Neural progenitor cell (in vitro differentiated cells): Measurements from ENCODE around the gene FGD4. TPM values are rescaled to one million over a fixed set of nuclear protein-coding genes. Genes with fewer than 3 reads are reported as not detected.

Experiments used
- DNase-seq: peaks from one replicate; pipeline ENCODE4 v3.0.0-alpha.2; 2016; ENCODE audit warnings: low spot score
- H2AFZ ChIP-seq: fragments of 200-600 bp; sonication (generic); replicated peaks from 2 replicates; pipeline ENCODE4 v1.6.1; 2016; ENCODE audit warnings: antibody characterized with exemption
- H3F3A ChIP-seq: fragments of 200-600 bp; sonication (generic); 2 replicates; pipeline ENCODE4 v1.6.1; 2016; ENCODE audit warnings: antibody characterized with exemption, low read depth
- H3K27ac ChIP-seq: fragments of 200-600 bp; sonication (generic); 2 replicates; pipeline ENCODE4 v1.5.1; 2016; ENCODE audit warnings: mild to moderate bottlenecking
- H3K27me3 ChIP-seq: fragments of 200-600 bp; sonication (generic); 2 replicates; pipeline ENCODE4 v1.6.1; 2016; ENCODE audit warnings: mild to moderate bottlenecking, moderate library complexity
- H3K36me3 ChIP-seq: fragments of 200-600 bp; sonication (generic); 2 replicates; pipeline ENCODE4 v1.5.1; 2016
- H3K4me1 ChIP-seq: fragments of 200-600 bp; sonication (generic); 2 replicates; pipeline ENCODE4 v1.6.1; 2016; ENCODE audit warnings: mixed run types
- H3K4me2 ChIP-seq: fragments of 200-600 bp; sonication (generic); 2 replicates; pipeline ENCODE4 v1.6.1; 2016
- H3K4me3 ChIP-seq: fragments of 200-600 bp; sonication (generic); 2 replicates; pipeline ENCODE4 v1.5.1; 2016
- H3K79me2 ChIP-seq: fragments of 200-600 bp; sonication (generic); 2 replicates; pipeline ENCODE4 v1.6.1; 2016; ENCODE audit warnings: low read depth
- H3K9ac ChIP-seq: fragments of 200-600 bp; sonication (generic); 2 replicates; pipeline ENCODE4 v1.6.1; 2016
- H3K9me3 ChIP-seq: fragments of 200-600 bp; sonication (generic); 2 replicates; pipeline ENCODE4 v1.5.1; 2016; ENCODE audit warnings: low read depth
- H4K20me1 ChIP-seq: fragments of 200-600 bp; sonication (generic); 2 replicates; pipeline ENCODE4 v1.6.1; 2016; ENCODE audit warnings: low read depth
- H3K27ac Mint-ChIP-seq: 3 replicates; pipeline ENCODE4 v1.8.0; 2021; ENCODE audit warnings: mixed read lengths
- H3K27me3 Mint-ChIP-seq: 2 replicates; pipeline ENCODE4 v1.8.0; 2022; ENCODE audit warnings: low read depth, mild to moderate bottlenecking, inconsistent platforms, moderate library complexity, mixed read lengths; ENCODE audit not compliant: insufficient read depth
- H3K36me3 Mint-ChIP-seq: 3 replicates; pipeline ENCODE4 v1.8.0; 2021; ENCODE audit warnings: mixed read lengths
- H3K4me1 Mint-ChIP-seq: 3 replicates; pipeline ENCODE4 v1.8.0; 2021; ENCODE audit warnings: mixed read lengths
- H3K4me3 Mint-ChIP-seq: 3 replicates; pipeline ENCODE4 v1.8.0; 2021; ENCODE audit warnings: mild to moderate bottlenecking, moderate library complexity, mixed read lengths
- H3K9me3 Mint-ChIP-seq: 3 replicates; pipeline ENCODE4 v1.8.0; 2020; ENCODE audit warnings: mixed read lengths
- EZH2 ChIP-seq: fragments of 200-600 bp; sonication (generic); IDR thresholded peaks from 2 replicates; pipeline ENCODE4 v1.6.1; 2017; ENCODE audit warnings: antibody characterized with exemption, mild to moderate bottlenecking, moderate library complexity
- EZH2phosphoT487 ChIP-seq: fragments of 200-600 bp; sonication (generic); IDR thresholded peaks from 2 replicates; pipeline ENCODE4 v1.6.1; 2017; ENCODE audit warnings: antibody characterized with exemption
- total RNA-seq: library from RNA; depleted of rRNA; stranded (reverse); fragments of >200 nt; gene quantifications from 2 replicates; pipeline ENCODE4 v1.2.3, GENCODE V29; 2015; ENCODE audit warnings: low replicate concordance
- TF ChIP-seq, protein P1 (sequence below): fragments of 200-600 bp; sonication (generic); IDR thresholded peaks from 2 replicates; pipeline ENCODE4 v1.5.1; 2017; ENCODE audit warnings: antibody characterized with exemption, mild to moderate bottlenecking

Gene FGD4
- total RNA-seq, 1 donor from 2014 or later, result 41.4 TPM

GRCh38 chr12:32569259-32569658 lies 169.9 kb downstream of the FGD4 start:
- H3K4me1 Mint-ChIP-seq, result peaks cover 25% of the 10 kb centered on the region

DNA sequence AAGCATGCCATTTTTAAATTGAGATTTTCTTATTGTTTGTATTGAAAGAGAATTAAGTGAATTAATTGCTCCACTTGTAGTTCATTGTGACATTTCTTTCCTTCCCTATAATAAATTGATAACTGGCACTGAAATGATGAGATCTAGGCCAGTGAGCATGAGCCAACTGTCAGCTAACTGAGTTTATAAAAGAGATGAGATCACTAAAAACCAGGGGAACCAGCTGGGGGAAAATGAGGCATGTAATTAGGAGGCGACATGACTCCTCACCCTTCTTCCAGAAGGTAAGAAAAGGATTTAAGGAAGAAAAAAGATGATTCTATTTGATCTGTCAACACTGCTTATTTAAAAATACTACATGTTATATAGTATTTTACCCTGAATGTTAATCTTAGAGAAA lies 175.2 kb downstream of the FGD4 start:
- H3K9me3 Mint-ChIP-seq, result peaks cover 18% of the 10 kb centered on the region
- H3K27ac ChIP-seq, result no peak overlapping the region
- no peaks in the 10 kb centered on the region for H3K27me3 Mint-ChIP-seq
- H3K4me3 ChIP-seq, result no peak overlapping the region
- H3K27me3 ChIP-seq, result no peaks in the 10 kb centered on the region
- no peaks in the 10 kb centered on the region for H3K4me1 Mint-ChIP-seq
- H3F3A ChIP-seq, result peaks cover 8% of the 10 kb centered on the region
- peaks cover 81% of the 10 kb centered on the region for H3K79me2 ChIP-seq
- DNase-seq, result no peak
- no peak overlapping the region for H2AFZ ChIP-seq
- peaks cover 10% of the 10 kb centered on the region for H3K4me1 ChIP-seq
- no peak overlapping the region for H3K4me3 Mint-ChIP-seq
- H4K20me1 ChIP-seq, result peaks cover 14% of the 10 kb centered on the region
- TF ChIP-seq, protein P1, sequence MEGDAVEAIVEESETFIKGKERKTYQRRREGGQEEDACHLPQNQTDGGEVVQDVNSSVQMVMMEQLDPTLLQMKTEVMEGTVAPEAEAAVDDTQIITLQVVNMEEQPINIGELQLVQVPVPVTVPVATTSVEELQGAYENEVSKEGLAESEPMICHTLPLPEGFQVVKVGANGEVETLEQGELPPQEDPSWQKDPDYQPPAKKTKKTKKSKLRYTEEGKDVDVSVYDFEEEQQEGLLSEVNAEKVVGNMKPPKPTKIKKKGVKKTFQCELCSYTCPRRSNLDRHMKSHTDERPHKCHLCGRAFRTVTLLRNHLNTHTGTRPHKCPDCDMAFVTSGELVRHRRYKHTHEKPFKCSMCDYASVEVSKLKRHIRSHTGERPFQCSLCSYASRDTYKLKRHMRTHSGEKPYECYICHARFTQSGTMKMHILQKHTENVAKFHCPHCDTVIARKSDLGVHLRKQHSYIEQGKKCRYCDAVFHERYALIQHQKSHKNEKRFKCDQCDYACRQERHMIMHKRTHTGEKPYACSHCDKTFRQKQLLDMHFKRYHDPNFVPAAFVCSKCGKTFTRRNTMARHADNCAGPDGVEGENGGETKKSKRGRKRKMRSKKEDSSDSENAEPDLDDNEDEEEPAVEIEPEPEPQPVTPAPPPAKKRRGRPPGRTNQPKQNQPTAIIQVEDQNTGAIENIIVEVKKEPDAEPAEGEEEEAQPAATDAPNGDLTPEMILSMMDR, result no peak
- TF ChIP-seq EZH2phosphoT487, result no peak
- no peak for TF ChIP-seq EZH2
- peaks cover 29% of the 10 kb centered on the region for H3K36me3 ChIP-seq
- H3K9me3 ChIP-seq, result peaks cover 6% of the 10 kb centered on the region
- H3K27ac Mint-ChIP-seq, result no peak overlapping the region
- no peak overlapping the region for H3K9ac ChIP-seq
- peaks cover 51% of the 10 kb centered on the region for H3K36me3 Mint-ChIP-seq
- H3K4me2 ChIP-seq, result no peak overlapping the region

More at GRCh38 chr12:32569259-32569658, 169.9 kb downstream of the FGD4 start:
- Histone ChIP-seq H3K79me2 (peaks cover 99% of the 10 kb centered on the region), H3K4me2 (no peak overlapping the region), H3K9me3 (peaks cover 3% of the 10 kb centered on the region), H3K27ac (no peak overlapping the region), H3F3A (peaks cover 14% of the 10 kb centered on the region), H3K27me3 (no peaks in the 10 kb centered on the region), H3K4me1 (peaks cover 35% of the 10 kb centered on the region), H3K9ac (no peak overlapping the region), H3K4me3 (no peak overlapping the region), H2AFZ (no peak overlapping the region), H3K36me3 (peaks cover 16% of the 10 kb centered on the region), H4K20me1 (peaks cover 65% of the 10 kb centered on the region)
- Mint-ChIP-seq H3K4me3 (no peak overlapping the region), H3K27me3 (no peaks in the 10 kb centered on the region), H3K36me3 (peaks cover 32% of the 10 kb centered on the region), H3K9me3 (peaks cover 9% of the 10 kb centered on the region), H3K27ac (peak overlapping the region; percentile 11)
- no peak for DNase-seq
- TF ChIP-seq EZH2phosphoT487, result no peak
- TF ChIP-seq, protein P1, result no peak
- TF ChIP-seq EZH2, result no peak

GRCh38 chr12:32577328-32577727 lies 178.0 kb downstream of the FGD4 start:
- Histone ChIP-seq H3K27ac (no peak overlapping the region), H3K9ac (no peak overlapping the region), H3K4me3 (no peak overlapping the region), H3K79me2 (peaks cover 54% of the 10 kb centered on the region), H3K9me3 (peaks cover 6% of the 10 kb centered on the region), H3K4me2 (no peak overlapping the region), H3F3A (no peaks in the 10 kb centered on the region), H3K27me3 (no peaks in the 10 kb centered on the region), H3K36me3 (peaks cover 38% of the 10 kb centered on the region), H3K4me1 (no peaks in the 10 kb centered on the region), H2AFZ (no peak overlapping the region), H4K20me1 (no peaks in the 10 kb centered on the region)
- no peak for TF ChIP-seq EZH2phosphoT487
- TF ChIP-seq, protein P1, result no peak
- TF ChIP-seq EZH2, result no peak
- no peak overlapping the region for H3K4me3 Mint-ChIP-seq
- peaks cover 59% of the 10 kb centered on the region for H3K36me3 Mint-ChIP-seq
- H3K4me1 Mint-ChIP-seq, result peaks cover 2% of the 10 kb centered on the region
- no peak for DNase-seq
- H3K9me3 Mint-ChIP-seq, result peaks cover 23% of the 10 kb centered on the region
- no peak overlapping the region for H3K27ac Mint-ChIP-seq
- no peaks in the 10 kb centered on the region for H3K27me3 Mint-ChIP-seq
